Prostate gland (tissue), 2 donors: ENCODE data around the gene LIMCH1. TPM values are rescaled to one million over a fixed set of nuclear protein-coding genes. Genes with fewer than 3 reads are reported as not detected.
"Not testable (repeated sequence)": the region's sequence is repeated elsewhere in the genome, so short reads cannot be mapped to it uniquely, and the experiment has no call there.

Source experiments
- DNase-seq: peaks from one replicate; pipeline ENCODE4 v3.0.0-alpha.2; 2019; ENCODE audit warnings: low spot score
- H3K27ac ChIP-seq, 2 donors: fragments of 200-600 bp; sonication (generic); 2 replicates each; pipeline ENCODE4 v1.5.1; 2017 to 2019
- H3K27me3 ChIP-seq: fragments of 200-600 bp; sonication (generic); replicated peaks from 2 replicates; pipeline ENCODE4 v1.5.1; 2019; ENCODE audit not compliant: insufficient read depth
- H3K36me3 ChIP-seq, 2 donors: fragments of 200-600 bp; sonication (generic); 1 replicate in 1 of 2; 2 replicates in 1 of 2; pipeline versions ENCODE4 v1.5.1 to v1.8.1; 2017 to 2019
- H3K4me1 ChIP-seq: fragments of 200-600 bp; sonication (generic); replicated peaks from 2 replicates; pipeline ENCODE4 v1.5.1; 2019
- H3K4me3 ChIP-seq, 2 donors: fragments of 200-600 bp; sonication (generic); 2 replicates each; pipeline ENCODE4 v1.5.1; 2017 to 2019
- H3K9me3 ChIP-seq: fragments of 200-600 bp; sonication (generic); 2 replicates; pipeline ENCODE4 v1.5.1; 2017
- CTCF ChIP-seq, 4 experiments: fragments of 200-600 bp in 2 of 4; fragments of 450-650 bp in 2 of 4; sonication (generic) in 2 of 4; IDR thresholded peaks; 1 replicate in 3 of 4; 2 replicates in 1 of 4; pipeline ENCODE4 v1.5.1; 2016 to 2019; ENCODE audit warnings: antibody characterized with exemption in 4 of 4, mild to moderate bottlenecking in 2 of 4, moderate library complexity in 2 of 4
- POLR2A ChIP-seq: fragments of 450-650 bp; IDR thresholded peaks from one replicate; pipeline ENCODE4 v1.6.1; 2016; ENCODE audit warnings: antibody characterized with exemption, mild to moderate bottlenecking
- POLR2AphosphoS5 ChIP-seq: sonication (generic); formaldehyde crosslinking; IDR thresholded peaks from one replicate; pipeline ENCODE4 v1.6.1; 2017; ENCODE audit warnings: antibody characterized with exemption
- WGBS: methylation state at CpG from one replicate; pipeline ENCODE4 v1.1.5; 2018; 5-methylcytosine and 5-hydroxymethylcytosine counted together
- intact Hi-C: fragments of 100-400 bp; cut with DNase I; formaldehyde crosslinking; loops from one replicate; pipeline ENCODE4 v1.14.2; 2022
- total RNA-seq, 2 donors: library from RNA; depleted of rRNA; stranded (reverse); fragments of >200 nt; gene quantifications; one replicate each; pipeline ENCODE4 v1.1.0, GENCODE V29; 2016

The LIMCH1 gene
- total RNA-seq, 2 donors from 2014 or later = 62.8 to 102 TPM

DNA sequence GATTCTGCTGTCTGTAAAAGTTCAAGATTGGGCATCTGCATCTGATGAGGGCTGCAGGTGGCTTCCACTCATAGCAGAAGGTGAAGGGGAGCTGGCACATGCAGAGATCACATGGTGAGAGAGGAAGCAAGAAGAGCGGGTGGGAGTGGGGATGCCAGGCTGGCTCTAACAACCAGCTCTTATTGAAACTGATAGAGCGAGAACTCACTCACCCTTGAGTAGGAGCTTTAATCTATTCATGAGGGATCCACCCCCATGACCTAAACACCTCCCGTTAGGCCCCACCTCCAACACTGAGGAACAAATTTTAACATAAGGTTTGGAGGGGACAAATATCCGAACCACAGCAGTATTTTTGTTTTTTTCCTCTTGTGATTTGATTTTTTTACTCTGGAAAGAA, 164.8 kb downstream of the LIMCH1 start:
- no peak overlapping the region for H3K4me3 ChIP-seq
- no peak for DNase-seq
- H3K27me3 ChIP-seq = no peaks in the 10 kb centered on the region
- 65% methylated on average over 4 of the region's 4 CpGs for WGBS
- H3K4me1 ChIP-seq = no peaks in the 10 kb centered on the region
- no peaks in the 10 kb centered on the region for H3K36me3 ChIP-seq
- TF ChIP-seq CTCF (IDR thresholded peaks at IDR 0.05) (no peak), POLR2A (no peak), POLR2AphosphoS5 (no peak)
- intact Hi-C loops = no loop called here
- H3K9me3 ChIP-seq = no peaks in the 10 kb centered on the region
- H3K27ac ChIP-seq = no peak overlapping the region

DNA sequence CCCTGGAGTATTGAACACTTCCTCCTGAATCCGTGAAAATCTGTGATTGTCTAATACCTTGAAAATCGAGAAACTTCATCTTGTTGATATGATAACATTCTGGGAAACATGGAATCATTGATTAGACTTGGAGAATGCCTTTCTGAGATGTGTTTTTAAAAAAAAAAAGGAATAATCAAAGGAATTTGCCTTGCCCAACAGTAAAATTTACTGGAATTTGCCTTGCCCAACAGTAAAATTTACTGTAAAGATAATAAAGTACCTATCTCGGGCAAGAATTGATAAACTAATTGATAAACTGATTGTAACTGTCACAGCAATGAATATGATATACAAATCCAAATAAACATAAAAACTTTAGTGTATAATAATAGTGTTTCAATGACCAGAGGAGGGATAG, 165.8 kb downstream of the LIMCH1 start:
- WGBS = 50% methylated on average over 3 of the region's 3 CpGs
- TF ChIP-seq POLR2A = no peak
- TF ChIP-seq CTCF (IDR thresholded peaks at IDR 0.05) = no peak
- no peak for TF ChIP-seq POLR2AphosphoS5
- no peaks in the 10 kb centered on the region for H3K36me3 ChIP-seq
- intact Hi-C loops = no loop called here
- no peak for DNase-seq
- no peaks in the 10 kb centered on the region for H3K27me3 ChIP-seq
- no peaks in the 10 kb centered on the region for H3K4me1 ChIP-seq
- H3K9me3 ChIP-seq = no peaks in the 10 kb centered on the region
- no peak overlapping the region for H3K4me3 ChIP-seq
- no peak overlapping the region for H3K27ac ChIP-seq

- WGBS = 32% methylated on average over 5 of the region's 5 CpGs
- H3K36me3 ChIP-seq = no peaks in the 10 kb centered on the region
- no peak for DNase-seq
- intact Hi-C loops = no loop called here
- no peak overlapping the region for H3K4me3 ChIP-seq
- H3K4me1 ChIP-seq = no peaks in the 10 kb centered on the region
- H3K9me3 ChIP-seq = no peaks in the 10 kb centered on the region
- TF ChIP-seq CTCF (IDR thresholded peaks at IDR 0.05) = no peak
- TF ChIP-seq POLR2AphosphoS5 = peak; percentile 22
- no peak for TF ChIP-seq POLR2A
- H3K27me3 ChIP-seq = no peaks in the 10 kb centered on the region
- no peak overlapping the region for H3K27ac ChIP-seq
Observed at GRCh38 chr4:41709844-41710481, 172.0 kb downstream of the LIMCH1 start.

DNA sequence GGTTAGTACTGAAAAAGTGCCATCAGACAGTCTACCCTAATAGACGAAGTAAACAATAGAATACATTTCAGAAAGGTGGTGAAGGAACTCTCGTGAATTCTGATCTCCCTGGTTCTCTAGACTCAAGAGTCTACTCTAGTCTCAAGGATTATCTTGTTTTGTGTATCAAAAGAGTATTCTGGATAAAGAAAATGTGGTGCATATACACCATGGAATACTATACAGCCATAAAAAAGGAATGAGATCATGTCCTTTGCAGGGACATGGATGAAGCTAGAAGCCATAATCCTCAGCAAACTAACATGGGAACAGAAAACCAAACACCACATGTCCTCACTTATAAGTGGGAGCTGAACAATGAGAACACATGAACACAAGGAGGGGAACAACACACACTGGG, 173.7 kb downstream of the LIMCH1 start:
- H3K27ac ChIP-seq, H3K27me3 ChIP-seq, H3K4me3 ChIP-seq, DNase-seq, H3K9me3 ChIP-seq, intact Hi-C loops, H3K36me3 ChIP-seq, H3K4me1 ChIP-seq: not testable (repeated sequence)
- WGBS = 94% methylated on average over 2 of the region's 2 CpGs

DNA sequence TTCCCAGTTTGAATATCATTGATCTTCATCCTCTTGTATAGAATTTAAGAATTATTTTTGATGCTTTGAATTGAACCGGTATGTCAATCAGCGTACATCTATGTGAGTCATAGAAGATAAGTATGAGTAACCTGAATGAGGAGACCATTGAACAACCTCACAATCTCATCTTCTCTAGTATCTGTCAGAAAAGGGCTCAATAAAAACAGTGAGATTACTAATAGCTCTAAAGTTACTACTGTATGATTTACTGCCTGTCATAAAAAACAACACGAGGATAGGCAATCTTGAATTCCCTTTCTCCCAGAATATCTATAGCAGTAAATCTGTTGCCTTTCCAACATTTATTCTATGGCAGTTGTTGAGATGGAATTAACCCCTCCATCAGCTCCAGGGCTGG, 174.5 kb downstream of the LIMCH1 start:
- TF ChIP-seq POLR2AphosphoS5 = no peak
- TF ChIP-seq POLR2A = no peak
- no peak for TF ChIP-seq CTCF (IDR thresholded peaks at IDR 0.05)
- Histone ChIP-seq H3K4me1 (no peaks in the 10 kb centered on the region), H3K27ac (no peak overlapping the region), H3K36me3 (no peaks in the 10 kb centered on the region), H3K27me3 (no peaks in the 10 kb centered on the region), H3K4me3 (no peak overlapping the region), H3K9me3 (no peaks in the 10 kb centered on the region)
- intact Hi-C loops = no loop called here
- DNase-seq = no peak
- 65% methylated on average over 3 of the region's 3 CpGs for WGBS
